ENCODE results near the gene TIMM22.
"Not testable (repeated sequence)": the region's sequence is repeated elsewhere in the genome, so short reads cannot be mapped to it uniquely, and the experiment has no call there.

The TIMM22 gene

DNA sequence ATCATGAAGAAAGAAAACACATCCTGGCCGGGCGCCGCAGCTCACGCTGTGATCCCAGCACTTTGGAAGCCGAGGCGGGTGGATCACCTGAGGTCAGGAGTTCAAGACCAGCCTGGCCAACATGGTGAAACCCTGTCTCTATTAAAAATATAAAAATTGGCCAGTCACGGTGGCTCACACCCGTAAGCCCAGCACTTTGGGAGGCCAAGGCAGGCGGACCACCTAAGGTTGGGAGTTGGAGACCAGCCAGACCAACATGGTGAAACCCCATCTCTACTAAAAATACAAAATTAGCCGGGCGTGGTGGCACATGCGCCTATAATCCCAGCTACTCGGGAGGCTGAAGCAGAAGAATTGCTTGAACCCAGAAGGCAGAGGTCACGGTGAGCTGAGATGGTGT, 25.1 kb upstream of the TIMM22 start:
- not testable (repeated sequence) for DNase-seq (ENCODE audit: low read depth, low spot score)

DNA sequence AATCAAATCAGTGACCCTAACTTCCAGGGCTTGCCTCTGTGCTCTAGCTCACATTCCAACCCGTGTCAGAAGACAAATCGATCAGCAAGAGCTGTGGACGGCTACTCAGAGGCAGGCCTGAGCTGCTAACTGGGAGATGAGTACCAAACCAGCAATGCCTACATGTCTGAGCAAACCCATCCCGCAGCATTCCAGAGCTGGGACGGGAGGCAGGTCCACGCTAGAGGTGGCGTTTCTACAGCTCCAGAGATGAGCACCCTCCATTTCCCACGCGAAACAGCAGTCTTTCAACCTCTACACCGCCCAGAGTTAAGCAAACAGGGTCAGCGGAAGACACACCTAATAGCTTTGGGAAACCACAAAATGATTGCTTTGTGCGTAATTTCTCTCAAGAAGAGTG, 23.9 kb upstream of the TIMM22 start:
- DNase-seq (ENCODE audit: low read depth, low spot score): no peak

DNA sequence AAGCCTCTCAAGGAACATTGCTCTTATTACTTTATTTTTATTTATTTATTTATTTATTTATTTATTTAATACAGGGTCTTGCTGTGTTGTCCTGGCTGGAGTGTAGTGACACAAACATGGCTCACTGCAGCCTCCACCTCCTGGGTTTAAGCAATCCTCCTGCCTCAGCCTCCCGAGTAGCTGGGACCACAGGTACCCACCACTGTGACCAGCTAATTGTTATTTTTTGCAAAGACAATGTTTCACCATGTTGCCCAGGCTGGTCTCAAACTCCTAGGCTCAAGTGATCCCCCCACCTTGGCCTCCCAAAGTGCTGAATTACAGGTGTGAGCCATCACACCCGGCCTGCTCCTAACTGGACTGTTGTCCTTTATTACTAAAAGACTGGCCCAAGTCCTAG, 22.2 kb upstream of the TIMM22 start:
- DNase-seq (ENCODE audit: low read depth, low spot score): not testable (repeated sequence)

DNA sequence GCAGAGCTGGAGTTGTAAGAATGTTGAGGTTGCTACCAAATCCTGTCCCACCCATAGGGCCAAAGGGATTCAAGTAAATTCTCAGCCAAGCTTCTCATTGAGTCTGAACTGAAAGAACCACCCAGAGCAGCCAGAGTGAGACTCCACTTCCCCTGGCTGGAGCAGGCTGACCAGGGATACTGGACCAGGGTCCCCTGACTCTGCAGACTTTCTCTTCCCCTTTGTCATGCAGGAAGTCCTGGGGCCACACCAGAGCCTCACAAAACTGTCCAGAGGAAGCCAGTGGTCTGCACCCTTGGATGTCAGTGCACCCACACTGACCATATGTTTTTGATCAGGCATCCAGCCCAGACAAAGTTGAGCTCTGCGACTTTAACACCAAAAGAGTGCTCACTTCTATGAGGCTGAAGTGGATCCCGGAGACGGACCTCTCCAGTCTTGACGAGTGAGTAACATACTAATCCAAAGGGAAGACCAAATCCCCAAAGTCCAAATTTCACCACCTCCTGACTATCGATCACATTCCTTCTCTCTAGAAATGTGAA, 21.5 kb upstream of the TIMM22 start:
- DNase-seq (ENCODE audit: low read depth, low spot score): no peak

DNA sequence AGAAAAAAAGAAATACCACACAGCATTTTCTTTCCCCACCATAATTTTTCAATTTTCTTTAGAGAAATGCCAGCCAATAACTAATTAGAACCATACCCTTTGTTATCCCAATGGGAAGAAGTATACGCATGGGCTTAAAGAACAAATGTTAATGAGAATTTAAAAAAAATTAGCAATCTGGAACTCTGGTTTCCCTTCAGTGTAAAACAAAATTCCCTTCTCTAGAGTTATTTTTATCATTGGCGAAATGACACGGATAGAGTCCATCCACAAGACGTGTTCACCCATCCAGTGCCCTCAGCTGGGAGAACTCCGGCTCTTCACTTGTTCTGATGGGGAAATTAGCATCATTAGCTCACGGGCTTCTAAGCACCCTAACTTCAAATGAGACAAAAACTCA, 20.6 kb upstream of the TIMM22 start:
- DNase-seq (ENCODE audit: low read depth, low spot score): no peak

DNA sequence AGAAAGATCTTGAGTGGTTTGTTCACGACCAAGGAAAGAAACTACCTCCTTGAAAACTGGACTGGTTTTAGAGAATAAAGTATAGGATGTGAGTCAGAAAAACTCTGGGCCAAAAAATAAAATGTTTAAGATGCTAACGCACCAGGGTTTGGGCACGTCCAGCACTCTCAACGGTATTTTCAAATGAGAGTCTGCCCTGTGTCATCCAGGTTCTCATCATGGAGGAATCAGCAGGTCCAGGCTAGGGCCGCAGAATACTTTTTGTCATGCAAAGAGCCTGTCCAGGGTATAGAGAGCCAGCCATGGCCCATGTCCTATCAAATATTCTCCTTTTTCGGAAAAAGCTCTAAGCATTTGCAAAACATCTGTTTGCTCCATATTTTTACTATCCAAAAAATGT, 19.8 kb upstream of the TIMM22 start:
- DNase-seq (ENCODE audit: low read depth, low spot score): peak; percentile 52

DNA sequence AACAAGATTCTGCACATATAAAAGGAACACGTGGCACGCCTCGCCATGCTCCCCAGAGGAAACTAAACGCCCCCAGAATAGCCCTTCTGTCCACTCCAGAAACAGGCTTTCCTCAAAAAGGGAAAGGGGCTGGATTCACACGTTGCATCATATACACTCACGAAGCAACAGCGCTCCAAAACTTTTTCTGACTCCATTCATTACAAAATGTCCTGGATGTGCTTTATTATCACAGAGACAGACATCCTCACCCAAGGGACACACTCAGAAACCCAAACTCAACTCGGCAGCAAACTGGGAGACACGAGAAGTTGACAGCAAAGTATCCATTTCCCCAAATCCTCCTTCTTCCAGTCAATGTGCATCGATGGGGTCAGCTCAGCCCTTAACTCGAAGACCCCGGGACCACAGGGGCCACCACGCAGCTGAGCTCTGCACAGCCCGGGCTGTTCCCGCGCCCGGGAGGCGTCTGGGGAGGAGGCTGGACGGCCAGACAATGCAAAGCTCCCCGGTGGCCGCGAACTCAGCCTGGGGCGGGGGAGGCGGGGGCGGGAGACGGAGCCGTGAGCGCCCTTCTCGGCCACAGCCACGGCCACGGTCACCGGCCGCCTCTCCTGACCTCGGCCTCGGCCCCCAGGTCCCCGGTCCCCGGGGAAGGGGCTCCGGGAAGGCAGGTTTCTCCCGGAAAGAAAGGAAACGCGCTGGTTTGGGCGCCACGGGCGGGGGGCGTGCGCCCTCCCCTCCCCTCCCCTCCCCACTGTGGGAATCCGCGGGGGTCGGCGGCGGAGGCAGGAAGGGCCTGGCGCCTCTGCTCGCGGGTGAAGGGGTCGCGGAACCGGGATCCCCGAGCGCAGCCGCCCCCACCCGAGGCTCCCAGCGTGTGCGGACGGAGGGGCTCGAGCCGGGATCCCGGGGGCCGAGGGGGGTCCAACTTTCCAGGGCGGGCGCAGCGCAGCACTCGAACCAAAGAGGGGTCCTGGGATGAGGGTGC, 18.5 kb upstream of the TIMM22 start:
- peak; percentile 59 for DNase-seq (ENCODE audit: low read depth, low spot score)

DNA sequence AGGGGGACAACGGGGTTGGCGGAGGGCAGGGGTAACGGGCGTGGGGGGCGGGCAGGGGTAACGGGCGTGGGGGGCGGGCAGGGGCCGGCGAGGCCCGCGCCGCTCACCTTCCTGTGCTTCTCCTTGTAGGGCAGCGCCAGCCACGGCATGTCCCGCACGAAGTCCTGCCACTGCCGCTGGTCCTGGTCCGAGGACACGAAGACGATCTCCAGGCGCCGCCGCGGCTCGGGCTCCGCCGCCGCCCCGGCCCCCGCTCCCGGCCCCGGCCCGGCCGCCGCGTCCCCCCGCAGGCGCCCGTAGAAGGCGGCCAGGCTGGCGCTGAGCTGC, 17.8 kb upstream of the TIMM22 start:
- DNase-seq (ENCODE audit: low read depth, low spot score): no peak

DNA sequence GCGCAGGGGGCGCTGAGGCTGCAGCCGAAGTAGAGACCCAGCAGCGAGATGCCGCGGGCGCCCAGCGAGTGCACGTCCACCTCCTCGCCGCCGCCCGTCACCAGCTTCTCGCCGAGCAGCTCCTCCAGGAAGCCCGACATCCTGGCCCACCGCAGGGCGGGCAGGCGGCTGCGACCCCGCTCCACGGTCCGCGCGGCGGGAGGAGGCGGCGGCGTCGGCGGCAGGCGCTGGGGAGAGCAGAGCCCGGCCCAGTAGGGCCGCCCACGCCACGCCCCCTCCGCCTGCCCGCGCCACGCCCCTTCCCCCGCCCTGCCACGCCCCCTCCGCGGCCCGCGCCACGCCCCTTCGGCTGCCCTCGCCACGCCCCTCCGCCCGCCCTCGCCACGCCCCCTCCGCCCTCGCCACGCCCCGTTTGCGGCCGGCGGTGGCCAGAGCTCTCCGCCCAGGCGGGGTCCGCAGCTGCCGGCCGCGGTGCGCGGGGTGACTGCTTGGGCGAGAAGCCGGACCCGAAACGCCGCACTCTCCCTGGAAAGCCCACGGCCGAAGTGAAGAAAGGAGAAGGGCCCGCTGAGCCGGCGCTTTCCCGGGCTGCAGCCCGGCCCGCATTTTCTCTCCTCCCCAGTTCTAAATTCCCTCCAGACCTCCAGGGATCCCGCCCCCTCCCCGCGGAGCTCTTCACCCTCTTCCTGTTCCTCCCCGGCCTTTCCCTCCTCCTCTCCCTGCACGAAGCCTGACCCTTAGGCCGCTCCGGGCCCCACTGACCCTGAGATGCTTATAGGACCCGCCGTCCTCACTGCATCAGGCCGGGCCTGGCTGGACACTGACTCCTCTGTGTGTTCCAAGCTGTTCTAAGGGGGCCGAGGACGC, 17.2 kb upstream of the TIMM22 start, which contains the start of gene NXN:
Gene NXN, minus strand, starts transcription at position 238 of the 867 bp plus-strand sequence.
- DNase-seq (ENCODE audit: low read depth, low spot score): peak; percentile 94

DNA sequence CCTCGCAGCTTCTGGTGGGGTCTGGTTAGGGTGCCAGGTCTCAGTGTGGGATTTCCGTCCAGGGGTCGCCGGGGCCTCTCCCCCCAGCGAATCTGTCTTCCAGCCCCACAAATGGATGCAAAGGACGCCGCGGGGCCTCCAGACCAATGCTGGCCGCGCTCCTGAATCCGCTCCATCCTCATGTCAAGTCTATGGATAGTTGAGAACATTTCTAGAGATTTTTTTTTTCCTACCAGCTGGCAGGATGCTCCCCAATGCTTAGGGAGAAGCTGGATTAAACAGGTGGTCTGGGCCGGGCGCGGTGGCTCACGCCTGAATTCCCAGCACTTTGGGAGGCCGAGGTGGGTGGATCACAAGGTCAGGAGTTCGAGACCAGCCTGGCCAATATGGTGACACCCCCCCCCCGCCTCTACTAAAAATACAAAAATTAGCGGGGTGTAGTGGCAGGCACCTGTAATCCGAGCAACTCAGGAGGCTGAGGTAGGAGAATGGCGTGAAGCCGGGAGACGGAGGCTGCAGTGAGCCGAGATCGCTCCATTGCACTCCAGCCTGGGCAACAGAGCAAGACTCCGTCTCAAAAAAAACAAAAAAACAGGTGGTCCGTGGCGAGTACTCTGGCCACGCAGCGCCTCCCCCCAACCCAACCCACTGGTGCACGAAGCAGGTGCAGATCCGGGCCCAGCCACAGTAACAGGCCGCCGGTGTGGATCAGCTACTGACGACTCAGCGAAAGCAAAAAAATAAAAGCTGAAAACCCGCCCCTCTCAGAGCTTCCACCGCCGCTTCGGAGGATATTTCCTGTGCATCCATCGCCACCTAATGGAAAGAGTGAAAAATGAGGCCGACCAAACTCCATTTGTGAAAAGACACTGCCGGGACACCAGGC, 16.3 kb upstream of the TIMM22 start:
- DNase-seq (ENCODE audit: low read depth, low spot score): peak; percentile 91

DNA sequence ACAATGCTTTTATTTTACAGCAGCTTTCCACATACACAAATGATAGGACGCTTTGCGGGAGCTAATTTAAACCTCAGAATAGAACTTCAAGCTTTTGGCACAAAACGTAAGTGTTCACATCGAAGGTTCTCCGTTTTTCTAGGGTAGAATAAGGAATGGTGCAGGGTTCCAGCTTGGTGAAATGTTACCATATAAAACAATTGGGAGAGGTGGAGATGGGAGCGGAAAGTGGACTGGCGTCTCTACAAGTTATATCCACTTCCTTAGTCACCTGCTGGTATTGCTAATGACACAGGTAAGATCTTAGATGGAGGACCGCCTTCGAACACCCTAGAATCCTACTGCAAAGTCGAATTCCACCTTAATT, 15.7 kb upstream of the TIMM22 start:
- DNase-seq (ENCODE audit: low read depth, low spot score): no peak

DNA sequence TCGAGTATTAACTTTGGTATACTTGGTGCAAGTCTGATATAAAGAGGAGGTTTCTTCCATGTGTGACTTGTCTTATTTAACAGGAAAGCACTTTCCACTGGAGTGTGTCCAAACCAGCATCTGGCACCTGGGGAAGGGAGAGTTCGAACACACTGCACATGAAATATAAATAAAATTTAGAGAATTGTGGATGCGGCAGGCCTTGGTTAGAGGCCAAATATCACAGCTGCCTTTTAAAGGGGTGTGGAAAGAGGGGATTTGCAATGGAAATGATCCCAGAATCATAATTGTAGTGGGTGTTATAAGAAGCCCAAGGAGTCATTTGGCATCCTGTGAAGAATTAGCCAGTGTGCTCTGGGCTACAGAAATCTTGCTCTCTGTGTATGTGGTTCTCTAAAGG, 13.0 kb upstream of the TIMM22 start:
- DNase-seq (ENCODE audit: low read depth, low spot score): no peak

DNA sequence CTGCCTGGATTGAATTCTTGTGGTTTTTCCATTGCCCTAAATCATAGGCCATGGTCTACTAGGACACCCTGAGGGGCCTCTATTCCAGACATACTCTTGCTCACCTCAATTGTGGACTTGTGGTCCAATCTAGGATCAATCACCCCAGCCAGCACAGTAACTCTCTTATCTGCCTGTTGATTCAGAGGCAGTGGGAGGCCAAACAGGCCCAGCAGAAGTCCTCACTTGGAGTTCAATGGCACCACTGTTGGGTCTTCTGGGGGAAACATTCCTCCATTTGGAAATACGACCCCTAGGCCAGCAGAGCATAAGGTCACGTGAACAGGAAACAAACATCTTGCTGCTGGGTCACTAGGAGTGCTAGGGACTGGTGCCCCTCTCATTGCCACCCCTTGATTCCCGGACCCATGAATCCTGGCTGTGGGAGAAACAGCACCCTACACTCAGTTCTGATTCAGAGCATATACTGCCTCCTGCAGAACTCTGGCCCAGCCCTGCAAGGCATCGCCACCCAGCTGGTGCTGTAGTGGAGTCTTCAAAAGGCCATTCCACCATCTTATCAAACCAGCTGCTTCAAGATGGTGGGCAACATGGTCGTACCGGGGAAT, 10.5 kb upstream of the TIMM22 start:
- DNase-seq (ENCODE audit: low read depth, low spot score): no peak

DNA sequence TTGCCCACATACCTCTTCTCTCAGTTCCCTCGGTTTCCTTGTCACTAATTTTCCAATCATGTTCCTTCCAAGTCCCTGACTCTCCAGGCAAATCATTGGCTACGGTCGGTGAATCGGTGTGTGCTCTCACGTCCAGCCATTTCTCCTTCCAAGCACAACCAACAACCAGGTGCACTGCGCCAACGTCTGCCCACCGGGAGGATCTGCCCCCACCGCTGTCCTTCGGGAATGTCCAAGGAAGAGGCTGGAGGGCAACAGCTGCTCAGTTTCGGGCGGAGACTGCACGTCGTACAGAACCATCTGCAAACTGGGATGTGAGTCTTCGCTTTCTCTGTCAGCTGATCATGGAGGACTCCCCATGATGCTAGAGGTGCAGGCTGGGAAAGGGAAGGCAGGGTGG, 9.0 kb upstream of the TIMM22 start:
- no peak for DNase-seq (ENCODE audit: low read depth, low spot score)

DNA sequence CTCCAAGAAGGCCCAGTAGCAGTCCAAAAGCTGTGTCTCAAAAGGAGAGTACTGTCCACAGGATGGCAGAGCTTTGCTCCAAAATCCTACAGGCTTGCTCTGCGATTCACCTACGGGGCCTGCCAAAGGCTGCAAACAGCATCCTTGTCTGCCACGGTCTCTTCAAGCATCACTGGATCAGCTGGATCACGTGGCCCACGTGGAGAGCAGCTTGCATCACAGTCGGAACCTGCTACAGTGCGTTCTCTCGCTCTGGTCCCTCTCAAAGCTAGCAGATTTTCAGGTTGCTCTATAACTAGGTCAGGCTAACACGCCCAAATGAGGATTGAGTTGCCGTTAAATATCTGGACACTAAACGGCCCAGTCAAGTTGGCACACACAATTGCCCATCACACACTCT, 8.4 kb upstream of the TIMM22 start:
- no peak for DNase-seq (ENCODE audit: low read depth, low spot score)

DNA sequence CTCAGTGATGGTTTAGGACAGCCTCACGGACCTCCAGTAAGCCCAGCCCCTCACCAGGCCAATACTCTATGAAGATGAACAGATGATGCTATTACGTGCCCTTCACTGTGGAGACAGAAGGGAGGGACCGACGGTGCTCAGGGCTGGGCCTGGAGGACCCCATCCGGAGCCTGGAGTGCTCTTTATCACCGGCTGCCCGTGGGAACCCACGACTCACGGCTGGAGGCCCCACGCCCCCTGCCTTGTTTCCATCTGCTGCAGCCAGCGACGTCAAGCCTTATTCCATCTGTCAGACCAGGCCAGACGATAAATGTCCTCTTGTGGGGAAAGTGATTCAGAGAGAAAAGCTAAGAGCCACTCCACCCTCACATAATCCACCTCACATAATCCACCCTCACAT, 4.0 kb upstream of the TIMM22 start:
- no peak for DNase-seq (ENCODE audit: low read depth, low spot score)

DNA sequence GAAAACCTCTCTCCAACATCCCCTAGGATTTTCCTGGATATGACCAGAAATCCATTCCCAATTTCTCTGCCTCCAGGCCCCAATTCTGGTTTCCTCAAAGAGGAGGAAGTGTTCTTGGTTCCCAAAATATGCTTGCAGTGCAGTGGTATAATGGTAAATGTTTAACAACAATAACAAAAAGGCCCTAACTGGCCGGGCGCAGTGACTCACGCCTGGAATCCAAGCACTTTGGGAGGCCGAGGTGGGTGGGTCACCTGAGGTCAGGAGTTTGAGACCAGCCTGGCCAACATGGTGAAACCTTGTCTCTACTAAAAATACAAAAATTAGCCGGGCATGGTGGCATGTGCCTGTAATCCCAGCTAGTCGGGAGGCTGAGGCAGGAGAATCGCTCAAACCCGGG, 1.6 kb upstream of the TIMM22 start:
- not testable (repeated sequence) for DNase-seq (ENCODE audit: low read depth, low spot score)

DNA sequence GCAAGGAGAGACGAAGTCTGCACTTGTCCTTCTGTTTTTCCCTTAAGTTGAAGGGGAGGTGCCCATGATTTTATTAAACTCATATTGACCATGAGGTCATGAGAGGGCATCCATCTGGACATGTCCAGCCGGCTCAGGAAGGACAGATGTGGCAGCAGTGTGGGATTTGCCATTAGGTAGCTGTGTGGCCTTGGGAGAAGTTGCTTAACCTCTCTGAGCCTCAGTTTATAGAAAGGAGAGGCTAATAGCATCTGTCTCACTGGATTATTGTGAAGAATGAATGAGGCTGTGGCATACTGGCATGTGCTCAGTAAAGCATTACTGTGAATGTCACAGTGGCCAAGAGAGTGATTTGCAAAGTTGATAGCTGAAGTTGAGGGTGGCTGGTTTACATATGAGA, 1.2 kb downstream of the TIMM22 start:
- DNase-seq (ENCODE audit: low read depth, low spot score): no peak

DNA sequence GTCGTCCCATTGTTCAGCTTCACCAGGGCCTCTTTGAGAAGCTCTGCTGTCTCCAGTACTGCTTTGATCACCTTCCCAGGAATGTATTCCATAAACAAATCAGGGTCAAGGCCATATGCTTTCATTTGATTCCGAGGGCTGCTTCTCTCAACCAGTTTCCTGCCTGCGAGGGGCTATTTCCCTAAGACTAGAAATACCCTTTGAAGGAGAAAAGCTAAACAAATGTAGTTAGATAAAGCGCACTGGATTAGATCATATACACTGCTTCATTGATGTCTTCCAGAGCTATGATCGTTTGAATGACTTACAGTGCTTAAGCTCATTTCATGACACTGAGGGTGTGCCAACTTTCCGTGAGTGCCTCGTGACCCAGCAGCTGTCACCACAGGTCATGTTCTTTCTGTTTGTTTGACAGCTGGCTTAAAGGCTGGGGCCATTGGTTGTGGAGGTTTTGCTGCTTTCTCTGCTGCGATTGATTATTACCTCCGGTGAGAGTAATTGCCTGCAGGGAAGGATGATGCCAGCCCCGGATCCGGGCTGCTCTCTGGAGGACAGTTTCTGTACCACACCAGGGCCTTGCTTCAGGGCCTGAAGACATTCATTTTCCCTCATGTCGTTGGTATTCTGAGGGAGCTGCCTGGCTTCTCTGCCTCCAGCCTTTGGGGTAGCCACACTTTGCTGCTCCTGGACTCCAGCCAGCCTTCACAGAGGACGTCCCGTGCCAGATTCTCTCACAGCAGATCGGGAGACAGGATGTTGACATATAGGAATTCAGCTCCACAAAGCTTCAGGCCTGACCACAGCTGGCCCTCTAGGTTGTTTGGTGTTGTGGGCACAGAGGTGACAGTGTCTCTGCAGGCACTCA, 3.9 kb downstream of the TIMM22 start:
- peak; percentile 75 for DNase-seq (ENCODE audit: low read depth, low spot score)
